ENCODE data around the gene BOK.
A peak's percentile ranks its signal among the peaks of the same experiment; 100 is the strongest.
"Not testable (repeated sequence)": the region's sequence is repeated elsewhere in the genome, so short reads cannot be mapped to it uniquely, and the experiment has no call there.

The BOK gene

DNA sequence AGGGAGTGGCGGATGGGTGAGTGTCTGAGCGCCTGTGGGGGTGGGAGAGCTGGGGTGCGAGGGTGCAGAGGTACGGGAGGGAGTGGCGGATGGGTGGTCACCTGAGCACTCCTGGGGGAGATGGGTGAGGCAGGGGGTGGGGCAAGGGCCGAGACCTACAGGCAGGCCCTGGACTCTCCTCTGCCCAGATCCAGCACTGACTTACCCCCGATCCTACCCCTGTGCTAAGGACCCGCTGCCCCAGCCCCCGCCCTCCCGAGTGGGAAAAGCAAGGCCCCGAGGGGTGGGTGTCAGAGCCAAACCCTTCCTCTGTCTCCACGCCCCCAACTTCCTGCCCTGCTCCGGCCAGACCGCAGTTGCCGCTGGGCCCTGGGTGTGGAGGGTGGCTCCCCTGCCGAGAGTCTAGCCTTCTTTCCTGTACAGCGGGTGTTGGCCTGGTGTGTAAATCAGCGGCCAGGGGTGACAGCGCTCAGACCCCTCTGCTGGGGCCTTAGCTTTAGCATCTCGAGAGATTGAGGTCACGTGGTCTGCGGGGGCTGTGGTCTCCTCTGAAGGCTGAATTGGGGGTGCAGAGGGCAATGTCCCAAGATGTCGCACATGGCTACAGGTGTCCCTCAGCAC lies 12.5 kb downstream of the BOK start:
- H3K9me3 ChIP-seq (replicated peaks in 1 of 11) = no peaks in the 10 kb centered on the region; a peak in 1 of 22 replicates
- no peak overlapping the region for H3K27ac ChIP-seq
- no peaks in the 10 kb centered on the region for H3K27me3 ChIP-seq
- H3K36me3 ChIP-seq = peaks cover 0 to 15% (median 7%) of the 10 kb centered on the region in 11 experiments; a peak in 8 of 22 replicates
- peaks cover 0 to 12% (median 0%) of the 10 kb centered on the region in 10 experiments; a peak in 3 of 20 replicates for H3K4me1 ChIP-seq
- H3K4me2 ChIP-seq = no peak overlapping the region
- TF ChIP-seq Cebpa-rat (IDR thresholded peaks at IDR 0.05) = no peak
- H3K4me3 ChIP-seq = no peak overlapping the region
- H3K9ac ChIP-seq = no peak overlapping the region
- peaks cover 0 to 17% (median 0%) of the 10 kb centered on the region in 11 experiments; a peak in 4 of 22 replicates for H4K20me1 ChIP-seq

DNA sequence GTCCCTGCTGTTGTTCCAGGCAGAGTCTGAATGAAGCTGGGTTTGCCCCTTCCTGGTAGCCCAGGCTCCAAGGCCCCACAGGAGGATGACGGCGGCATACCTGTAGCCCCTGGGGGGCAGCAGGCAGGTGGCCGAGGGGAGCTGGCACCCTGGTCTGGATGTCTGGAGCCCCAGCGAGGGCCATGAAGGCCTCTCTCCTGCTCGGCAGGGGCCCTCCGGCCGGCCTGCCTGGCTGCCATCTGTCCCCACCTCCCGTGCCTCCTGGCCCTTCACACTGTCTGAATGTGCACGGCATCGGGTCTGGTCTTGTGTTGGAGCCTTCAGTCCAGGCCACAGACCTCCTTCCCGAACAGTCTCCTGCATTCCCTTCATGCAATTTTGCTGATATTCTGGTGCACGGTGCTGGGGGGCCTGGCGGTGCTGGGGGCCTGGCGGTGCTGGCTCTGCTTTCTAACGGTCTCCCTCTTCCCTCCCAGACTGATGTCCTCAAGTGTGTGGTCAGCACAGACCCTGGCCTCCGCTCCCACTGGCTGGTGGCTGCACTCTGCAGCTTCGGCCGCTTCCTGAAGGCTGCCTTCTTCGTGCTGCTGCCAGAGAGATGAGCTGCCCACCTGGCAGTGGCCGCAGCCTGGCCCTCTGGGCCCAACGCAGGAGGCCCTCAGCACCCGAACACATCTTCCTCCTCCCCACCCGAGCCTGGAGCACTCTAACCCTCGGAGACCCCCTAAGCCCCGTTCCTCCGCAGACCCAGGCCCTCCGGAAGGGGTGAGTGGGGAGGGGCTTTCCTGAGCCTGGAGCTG lies 13.5 kb downstream of the BOK start:
- no peak for TF ChIP-seq Cebpa-rat (IDR thresholded peaks at IDR 0.05)
- peaks cover 0 to 15% (median 7%) of the 10 kb centered on the region in 11 experiments; a peak in 8 of 22 replicates for H3K36me3 ChIP-seq

DNA sequence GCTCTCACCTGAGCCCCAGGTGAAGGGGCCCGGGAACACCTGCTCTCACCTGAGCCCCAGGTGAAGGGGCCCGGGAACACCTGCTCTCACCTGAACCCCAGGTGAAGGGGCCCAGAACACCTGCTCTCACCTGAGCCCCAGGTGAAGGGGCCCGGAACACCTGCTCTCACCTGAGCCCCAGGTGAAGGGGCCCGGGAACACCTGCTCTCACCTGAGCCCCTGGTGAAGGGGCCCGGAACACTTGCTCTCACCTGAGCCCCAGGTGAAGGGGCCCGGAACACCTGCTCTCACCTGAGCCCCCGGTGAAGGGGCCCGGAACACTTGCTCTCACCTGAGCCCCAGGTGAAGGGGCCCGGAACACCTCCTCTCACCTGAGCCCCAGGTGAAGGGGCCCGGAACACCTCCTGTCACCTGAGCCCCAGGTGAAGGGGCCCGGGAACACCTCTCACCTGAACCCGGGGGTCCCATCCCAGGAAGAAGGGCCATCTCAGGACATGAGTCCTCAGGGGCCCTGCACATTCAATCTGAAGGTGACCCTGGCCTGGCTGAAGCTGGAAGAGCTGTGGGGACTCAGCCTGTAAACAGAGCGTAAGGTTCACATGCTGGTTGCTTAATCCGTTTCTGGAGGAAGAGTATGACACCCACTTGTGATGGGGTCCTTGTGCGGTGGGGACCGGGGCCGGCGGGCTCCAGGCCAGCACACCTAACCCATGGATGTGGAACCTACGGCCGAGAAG lies 14.5 kb downstream of the BOK start:
- H3K4me3 ChIP-seq; H3K9ac ChIP-seq; H3K27me3 ChIP-seq; H3K4me2 ChIP-seq; H3K27ac ChIP-seq; H3K9me3 ChIP-seq (replicated peaks in 1 of 11): not testable (repeated sequence)
- Histone ChIP-seq H3K4me1 (peaks cover 0 to 32% (median 18%) of the 10 kb centered on the region in 10 experiments; a peak in 16 of 20 replicates), H3K36me3 (peaks cover 0 to 19% (median 7%) of the 10 kb centered on the region in 11 experiments; a peak in 8 of 22 replicates), H4K20me1 (peaks cover 0 to 17% (median 0%) of the 10 kb centered on the region in 11 experiments; a peak in 5 of 22 replicates)

More for the DNA sequence above, 13.5 kb downstream of the BOK start:
- no peaks in the 10 kb centered on the region; a peak in 1 of 22 replicates for H3K9me3 ChIP-seq (replicated peaks in 1 of 11)
- H3K9ac ChIP-seq = no peak overlapping the region
- H3K4me3 ChIP-seq = no peak overlapping the region
- no peak overlapping the region for H3K27ac ChIP-seq
- peaks cover 0 to 17% (median 0%) of the 10 kb centered on the region in 11 experiments; a peak in 5 of 22 replicates for H4K20me1 ChIP-seq
- no peak overlapping the region for H3K4me2 ChIP-seq
- H3K27me3 ChIP-seq = no peaks in the 10 kb centered on the region
- peaks cover 0 to 21% (median 9%) of the 10 kb centered on the region in 10 experiments; a peak in 13 of 20 replicates for H3K4me1 ChIP-seq

DNA sequence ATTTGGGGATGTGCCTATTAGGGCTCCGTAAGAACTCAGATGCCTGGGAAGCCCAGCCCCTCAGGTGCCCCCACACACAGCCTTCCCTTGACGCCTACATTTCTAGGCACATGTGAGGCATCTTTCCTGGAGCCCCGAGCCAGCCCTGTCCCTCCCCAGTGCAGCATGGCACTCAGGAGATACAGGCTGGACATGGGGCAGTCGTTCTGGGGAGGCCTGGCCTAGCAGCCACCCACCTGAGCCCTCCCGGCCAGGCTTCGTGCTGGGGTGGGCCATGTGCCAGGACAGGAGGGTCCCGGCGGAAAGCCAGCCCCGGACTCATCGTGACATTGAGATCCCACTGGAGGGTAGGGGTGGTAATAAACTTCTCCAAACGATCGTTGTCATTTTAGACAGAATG lies 15.2 kb downstream of the BOK start:
- Histone ChIP-seq H3K27ac (no peak overlapping the region), H4K20me1 (peaks cover 0 to 17% (median 0%) of the 10 kb centered on the region in 11 experiments; a peak in 5 of 22 replicates), H3K36me3 (peaks cover 0 to 19% (median 7%) of the 10 kb centered on the region in 11 experiments; a peak in 9 of 22 replicates), H3K4me3 (no peak overlapping the region), H3K4me2 (no peak overlapping the region), H3K4me1 (peaks cover 5 to 37% (median 25%) of the 10 kb centered on the region in 10 experiments), H3K9ac (no peak overlapping the region), H3K9me3 (replicated peaks in 1 of 11) (no peaks in the 10 kb centered on the region; a peak in 1 of 22 replicates), H3K27me3 (no peaks in the 10 kb centered on the region)
- no peak for TF ChIP-seq Cebpa-rat (IDR thresholded peaks at IDR 0.05)

- peaks cover 7 to 28% (median 26%) of the 10 kb centered on the region in 10 experiments for H3K4me1 ChIP-seq
- H3K9me3 ChIP-seq (replicated peaks in 1 of 11) = peaks cover 8 to 9% (median 9%) of the 10 kb centered on the region in 11 experiments
- no peak overlapping the region for H3K4me3 ChIP-seq
- peaks cover 9 to 28% (median 16%) of the 10 kb centered on the region in 11 experiments; a peak in 21 of 22 replicates for H3K36me3 ChIP-seq
- no peak overlapping the region for H3K9ac ChIP-seq
- TF ChIP-seq Cebpa-rat (IDR thresholded peaks at IDR 0.05) = no peak
- no peak overlapping the region for H3K27ac ChIP-seq
- H3K27me3 ChIP-seq = no peaks in the 10 kb centered on the region
- H3K4me2 ChIP-seq = no peak overlapping the region
- H4K20me1 ChIP-seq = peaks cover 0 to 17% (median 0%) of the 10 kb centered on the region in 11 experiments; a peak in 5 of 22 replicates
Measured at GRCh38 chr2:241574911-241575623, 16.5 kb downstream of the BOK start.

DNA sequence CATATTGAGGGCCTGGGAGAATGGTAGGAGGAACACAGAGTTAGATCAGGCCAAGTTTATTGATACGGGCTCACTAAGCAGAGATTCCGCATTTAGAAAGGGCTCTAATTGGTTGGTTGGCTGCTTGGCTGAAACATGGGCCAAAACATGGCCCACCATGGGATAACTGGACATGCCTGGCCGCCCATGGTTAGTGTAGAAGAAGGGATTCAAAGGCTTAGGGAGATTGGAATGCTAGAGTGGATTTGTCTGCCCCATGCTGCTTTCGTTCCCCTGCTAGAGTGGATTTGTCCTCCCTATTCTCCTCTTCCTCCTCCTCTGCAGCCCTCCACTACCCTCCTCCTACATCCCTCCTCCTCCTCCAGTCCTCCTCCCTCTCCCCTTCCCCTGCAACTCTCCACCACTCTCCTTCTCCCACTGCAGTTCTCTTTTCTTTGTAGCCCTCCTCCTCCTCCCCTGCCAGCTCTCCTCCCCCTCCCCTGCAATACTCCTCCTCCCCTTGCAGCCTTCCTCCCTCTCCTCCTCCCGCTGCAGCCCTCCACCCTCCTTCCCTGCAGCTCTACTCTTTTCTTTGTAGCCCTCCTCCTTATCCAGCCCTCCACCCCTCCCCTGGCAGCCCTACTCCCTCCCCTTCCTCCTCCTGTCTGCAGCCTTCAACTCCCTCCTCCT lies 17.2 kb downstream of the BOK start:
- Histone ChIP-seq H3K36me3 (peaks cover 16 to 34% (median 23%) of the 10 kb centered on the region in 11 experiments; a peak in 21 of 22 replicates), H3K9ac (no peak overlapping the region), H3K27ac (no peak overlapping the region), H3K27me3 (no peaks in the 10 kb centered on the region), H3K4me3 (no peak overlapping the region), H4K20me1 (peaks cover 0 to 17% (median 0%) of the 10 kb centered on the region in 11 experiments; a peak in 5 of 22 replicates), H3K9me3 (replicated peaks in 1 of 11) (peaks cover 14 to 16% (median 16%) of the 10 kb centered on the region in 11 experiments), H3K4me2 (no peak overlapping the region; a peak in 1 of 22 replicates), H3K4me1 (peaks cover 7 to 28% (median 26%) of the 10 kb centered on the region in 10 experiments)
- TF ChIP-seq Cebpa-rat (IDR thresholded peaks at IDR 0.05) = no peak

DNA sequence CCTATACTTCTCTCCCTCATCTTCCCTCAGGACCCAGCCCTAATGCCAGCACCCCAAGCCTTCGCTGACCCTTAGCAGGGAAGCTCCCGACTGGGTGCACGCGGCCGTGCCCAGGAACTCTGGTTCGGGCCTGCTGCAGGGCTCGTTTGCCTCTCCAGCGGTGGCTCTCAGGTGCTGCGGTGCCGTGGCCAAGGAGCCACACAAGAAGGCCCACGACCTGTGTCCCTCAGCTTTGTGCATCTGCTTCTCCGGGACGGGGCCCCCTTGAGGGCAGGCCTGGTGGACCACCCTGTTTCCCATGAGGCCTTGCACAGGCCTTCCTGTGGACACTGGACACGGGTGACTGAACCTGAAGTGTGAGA lies 17.7 kb downstream of the BOK start:
- H4K20me1 ChIP-seq = peaks cover 0 to 17% (median 0%) of the 10 kb centered on the region in 11 experiments; a peak in 5 of 22 replicates
- H3K36me3 ChIP-seq = peaks cover 21 to 39% (median 28%) of the 10 kb centered on the region in 11 experiments
- H3K4me2 ChIP-seq = peak overlapping the region in 5 of 11 experiments; percentile 32 to 52 (median 42); a peak in 7 of 22 replicates
- H3K27me3 ChIP-seq = no peaks in the 10 kb centered on the region
- H3K27ac ChIP-seq = no peak overlapping the region
- TF ChIP-seq Cebpa-rat (IDR thresholded peaks at IDR 0.05) = no peak
- no peak overlapping the region for H3K9ac ChIP-seq
- peaks cover 7 to 28% (median 26%) of the 10 kb centered on the region in 10 experiments for H3K4me1 ChIP-seq
- H3K9me3 ChIP-seq (replicated peaks in 1 of 11) = peaks cover 18 to 21% (median 21%) of the 10 kb centered on the region in 11 experiments
- H3K4me3 ChIP-seq = no peak overlapping the region

All from BLaER1 treated with 17β-estradiol and CSF1 and Interleukin-3, amounts not matched to agents 10 nM and 100 nM (cell line).